NCI-H345 (cell line): ENCODE data around the gene PSMC1.

Source experiments
- DNase-seq: peaks from one replicate; lab custom pipeline; 2025; lab: John Stamatoyannopoulos, UW

The PSMC1 gene

DNA sequence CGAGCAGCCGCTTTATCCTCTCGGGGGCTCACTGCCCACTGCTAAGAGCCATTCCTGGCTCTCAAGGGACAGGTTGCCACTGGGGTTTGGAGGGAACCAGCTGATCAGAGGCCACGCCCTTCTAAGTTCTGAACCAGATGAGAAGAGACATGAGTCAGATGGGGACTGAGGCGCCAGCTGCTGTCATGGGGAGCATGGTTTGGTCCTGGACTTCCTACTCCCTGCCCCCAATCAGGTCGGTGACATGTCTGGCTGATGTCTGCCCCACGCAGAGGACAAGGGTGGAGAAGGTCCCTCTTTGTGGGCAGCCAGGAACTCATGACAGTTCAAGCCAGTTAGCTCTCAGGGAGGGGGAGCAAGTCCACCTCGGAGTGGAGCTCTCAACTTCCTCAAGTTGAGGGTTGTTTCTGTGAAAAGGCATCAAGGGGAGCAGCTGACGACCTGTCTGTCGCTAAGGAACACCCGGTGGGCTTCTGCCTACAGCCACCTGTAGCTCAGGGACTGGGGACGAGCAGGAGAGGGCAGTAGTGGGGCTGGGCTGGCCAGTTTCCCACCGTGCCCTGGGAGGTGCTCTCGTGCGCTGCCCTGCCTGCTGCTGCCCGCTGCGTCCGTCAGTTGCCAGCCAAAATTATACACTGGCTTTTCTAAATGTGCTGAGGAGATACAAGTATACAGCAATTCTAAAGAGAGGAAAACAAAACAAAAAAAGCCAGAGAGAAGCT is 20.5 kb downstream of the PSMC1 start:
- DNase-seq, result no peak

DNA sequence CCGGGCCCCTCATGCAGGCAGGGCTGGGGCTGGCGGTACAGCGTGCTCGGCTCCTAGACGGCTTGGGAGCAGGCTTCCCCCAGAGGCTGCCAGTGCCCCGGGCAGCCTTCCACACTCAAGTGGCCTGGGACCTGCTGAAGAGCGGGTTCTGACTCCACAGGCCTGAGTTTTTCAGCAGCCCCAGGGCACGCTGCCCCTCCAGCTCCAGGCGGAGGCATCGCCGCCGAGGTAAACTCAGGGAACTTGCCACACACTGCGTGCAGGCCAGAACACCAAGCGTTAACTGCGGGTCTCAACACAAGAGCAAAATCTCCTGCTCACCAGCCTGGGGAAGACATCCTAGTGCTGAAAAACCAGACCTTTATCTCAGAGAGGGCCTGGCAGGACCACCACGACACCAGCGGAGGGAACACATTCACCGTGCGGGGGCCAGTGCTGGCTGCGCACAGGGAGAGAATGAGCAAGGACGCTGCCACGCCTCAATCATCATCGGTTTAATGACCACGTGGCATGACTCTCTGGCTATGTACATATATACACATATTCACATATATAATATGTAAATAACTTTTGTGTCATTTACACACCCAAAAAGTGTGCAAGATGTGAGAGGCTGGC is 21.3 kb downstream of the PSMC1 start:
- DNase-seq, result no peak

DNA sequence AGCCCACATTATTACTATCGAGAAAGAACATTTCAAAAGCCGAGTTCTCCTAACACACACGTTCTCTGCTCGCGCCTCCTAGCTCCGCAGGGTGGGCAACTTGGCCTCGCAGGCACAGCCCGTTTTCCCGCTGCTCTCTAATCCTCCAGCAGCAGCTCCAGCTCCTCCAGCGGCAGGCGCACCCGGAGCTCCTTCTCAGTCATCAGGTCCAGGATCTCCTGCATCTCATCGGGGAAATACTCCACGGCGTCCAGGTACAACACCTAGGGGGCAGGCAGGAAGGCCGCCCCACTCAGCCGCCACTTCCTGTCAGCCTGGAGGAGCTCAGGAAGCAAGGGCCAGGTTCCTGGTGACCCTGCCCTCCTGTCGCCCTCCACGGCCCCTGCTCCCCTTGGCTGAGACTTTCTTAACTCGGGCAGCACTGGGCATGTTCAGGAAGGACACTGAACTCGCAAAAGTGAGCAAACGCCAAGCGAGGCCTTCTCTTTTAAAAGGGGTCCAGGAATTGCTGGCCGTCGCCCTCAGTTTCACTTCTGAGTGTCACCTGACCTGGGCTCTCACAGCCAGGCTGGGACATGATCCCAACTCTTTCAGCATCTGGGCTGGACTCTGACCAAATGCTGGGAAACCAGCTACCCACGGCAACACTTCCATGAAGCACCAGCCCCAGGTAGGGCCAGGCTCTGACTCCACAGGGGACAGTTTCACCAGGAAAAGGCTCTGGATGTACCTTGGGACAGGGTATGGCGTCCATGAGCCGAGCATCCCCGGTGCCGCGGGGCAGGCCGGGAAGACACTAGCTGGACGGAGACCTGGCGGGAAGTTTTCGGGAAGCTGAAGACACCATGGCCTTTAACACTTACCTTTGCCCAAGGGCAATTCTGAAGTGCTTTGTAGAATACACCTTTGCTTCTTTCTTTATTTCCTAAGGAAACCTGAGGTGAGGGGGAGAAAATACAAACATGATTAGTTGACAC is 22.1 kb downstream of the PSMC1 start:
- DNase-seq, result no peak

DNA sequence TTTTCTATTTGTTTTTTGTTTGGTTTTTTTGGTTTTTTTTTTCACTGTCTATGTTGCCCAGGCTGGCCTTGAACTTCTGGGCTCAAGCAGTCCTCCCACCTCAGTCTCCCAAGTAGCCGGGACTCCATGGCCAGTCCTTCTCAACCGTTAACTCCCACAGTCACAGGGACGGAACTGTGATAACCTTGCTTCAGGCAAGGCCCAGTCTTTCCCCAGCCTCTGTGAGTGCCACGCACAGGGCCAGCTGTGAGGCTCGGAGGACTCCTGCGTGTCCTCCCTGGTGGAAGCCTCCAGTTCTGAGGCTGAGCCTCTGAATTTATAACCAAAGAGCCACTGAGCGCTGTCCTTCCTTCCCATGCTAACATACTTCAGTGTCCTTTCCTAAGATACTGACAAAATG is 23.7 kb downstream of the PSMC1 start:
- no peak for DNase-seq

DNA sequence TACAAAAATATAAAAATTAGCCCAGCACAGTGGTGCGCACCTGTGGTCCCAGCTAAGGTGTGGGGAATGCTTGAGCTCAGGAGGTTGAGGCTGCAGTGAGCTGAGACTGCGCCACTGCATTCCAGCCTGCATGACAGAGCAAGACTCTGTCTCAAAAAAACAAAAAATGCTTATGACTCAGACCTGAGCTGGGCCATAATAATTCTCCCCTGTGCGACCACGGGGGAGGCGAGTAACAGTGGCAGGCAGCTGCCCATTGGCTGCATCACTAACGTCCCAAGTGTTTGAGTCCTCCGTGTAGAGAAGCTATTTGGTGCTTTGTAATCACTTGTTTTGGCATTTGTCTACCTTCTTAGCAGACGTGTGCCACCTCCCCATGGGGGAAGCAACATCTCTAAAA is 24.9 kb downstream of the PSMC1 start:
- DNase-seq, result no peak

DNA sequence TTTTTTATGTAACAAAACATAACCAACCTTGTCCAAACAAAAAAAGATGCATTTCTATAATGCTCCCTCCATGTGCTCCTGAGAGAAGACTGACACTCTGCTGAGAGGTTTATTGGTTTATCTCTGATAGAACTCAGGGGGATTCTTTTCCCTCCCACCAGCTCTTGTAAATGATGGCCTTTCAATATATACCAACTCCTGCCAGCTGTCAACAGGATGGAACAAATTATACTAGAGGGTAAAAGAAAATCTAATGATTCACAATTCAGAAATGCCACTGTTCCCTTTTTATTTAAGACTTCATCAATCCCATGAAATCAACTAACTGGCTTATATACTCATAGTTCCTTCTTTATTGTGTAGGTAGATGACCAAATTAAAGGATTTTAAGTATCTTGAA is 25.4 kb downstream of the PSMC1 start:
- no peak for DNase-seq

DNA sequence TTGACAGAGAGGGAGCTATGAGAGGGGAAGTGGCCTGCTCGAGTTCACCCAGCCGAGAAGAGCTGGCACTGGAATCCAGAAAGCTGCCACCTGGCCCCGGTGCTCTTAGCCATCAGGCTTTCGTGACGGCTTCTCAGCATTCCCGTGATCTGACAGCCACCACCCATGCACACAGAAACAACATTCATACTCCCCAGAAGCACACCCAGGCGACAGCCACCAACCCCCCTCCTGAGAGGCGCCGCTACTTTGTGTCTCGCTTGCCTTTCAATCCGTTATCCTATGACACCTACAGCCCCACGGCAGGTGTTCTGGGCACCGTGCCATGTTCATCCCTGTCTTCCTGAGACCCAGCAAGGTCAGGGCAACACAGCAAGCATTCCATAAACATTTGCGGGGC is 31.4 kb downstream of the PSMC1 start:
- peak; percentile 32 for DNase-seq

DNA sequence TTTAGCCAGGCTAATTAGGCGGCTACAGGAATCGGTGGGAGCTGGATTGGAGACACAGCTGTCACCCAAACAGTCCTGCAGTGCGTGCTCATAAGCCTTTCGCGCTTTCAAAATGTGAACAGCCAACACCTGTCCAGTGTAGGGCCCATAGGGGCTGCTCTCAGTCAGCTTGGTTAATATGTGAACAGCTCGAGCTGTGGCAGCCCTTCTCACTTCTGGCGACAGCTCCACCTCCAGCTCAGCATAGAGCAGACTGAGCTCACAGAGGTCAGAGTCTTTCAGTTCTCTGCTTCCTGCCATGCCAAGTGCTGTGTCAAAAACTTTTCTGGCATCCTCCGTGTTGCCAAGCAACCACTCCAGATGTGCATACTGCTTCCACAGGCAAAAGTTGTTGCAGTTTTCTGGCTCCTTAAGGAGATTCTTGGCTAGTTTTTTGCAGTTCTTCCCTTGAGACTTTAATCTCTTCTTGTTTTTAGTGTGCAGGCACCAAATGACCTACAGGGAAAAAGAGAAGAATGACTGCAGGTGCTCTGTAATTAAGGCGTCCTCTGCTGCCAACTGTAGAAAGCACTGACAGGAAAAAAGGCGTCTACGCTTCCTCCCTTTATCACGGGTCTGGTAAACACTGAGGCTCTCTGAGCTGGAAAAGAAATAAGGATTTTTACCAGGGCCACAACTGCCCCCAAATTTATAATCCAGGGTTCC is 32.5 kb downstream of the PSMC1 start:
- no peak for DNase-seq

DNA sequence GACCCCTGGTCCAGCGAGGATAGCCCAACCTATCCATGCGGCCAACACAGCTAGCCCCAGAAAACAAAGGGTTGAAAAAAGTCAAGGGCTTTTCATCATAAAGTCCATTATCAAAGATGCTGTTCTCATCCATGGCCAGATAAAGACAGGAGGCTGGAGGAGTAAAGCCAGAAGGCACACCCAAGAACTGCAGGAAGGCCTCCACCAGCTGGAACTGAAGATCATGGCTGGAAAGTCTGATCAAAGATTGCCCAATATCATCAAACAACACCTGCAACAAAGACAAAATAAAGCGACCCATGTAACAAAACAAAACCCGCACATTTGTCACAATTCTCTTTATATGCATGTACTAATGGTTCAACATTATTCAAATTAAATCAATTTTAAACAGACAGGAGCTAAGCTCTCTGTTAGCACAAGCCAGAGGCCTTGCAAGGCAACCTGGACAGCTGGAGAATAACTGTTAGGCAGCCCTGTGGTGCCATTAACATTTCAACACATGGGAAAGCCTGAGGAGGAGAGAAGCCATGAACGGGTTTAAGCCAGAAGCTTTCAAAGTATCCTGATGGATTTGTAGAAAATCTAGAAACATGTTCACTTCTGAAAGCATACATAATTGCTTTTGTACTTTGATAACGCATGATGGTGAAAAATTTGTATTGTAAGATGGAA is 34.1 kb downstream of the PSMC1 start:
- no peak for DNase-seq

DNA sequence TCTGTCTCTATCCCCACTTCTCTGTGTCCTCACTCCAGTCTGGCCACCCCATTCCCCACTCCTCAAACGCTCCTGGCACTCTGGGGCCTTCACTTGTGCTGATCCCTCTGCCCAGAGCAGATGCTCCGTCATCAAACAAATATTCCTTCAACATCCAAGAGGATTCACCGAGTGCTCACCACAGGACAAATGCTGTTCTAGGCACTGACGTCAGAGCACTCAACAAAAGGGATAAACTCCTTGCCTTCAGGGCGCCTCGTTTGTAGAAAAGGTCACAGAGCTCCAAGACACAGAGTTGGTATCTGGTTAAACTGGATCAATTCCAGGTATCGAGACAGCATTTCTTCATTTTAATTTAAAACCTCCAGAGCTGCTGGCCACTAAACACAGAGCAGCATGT is 35.3 kb downstream of the PSMC1 start:
- DNase-seq, result no peak

DNA sequence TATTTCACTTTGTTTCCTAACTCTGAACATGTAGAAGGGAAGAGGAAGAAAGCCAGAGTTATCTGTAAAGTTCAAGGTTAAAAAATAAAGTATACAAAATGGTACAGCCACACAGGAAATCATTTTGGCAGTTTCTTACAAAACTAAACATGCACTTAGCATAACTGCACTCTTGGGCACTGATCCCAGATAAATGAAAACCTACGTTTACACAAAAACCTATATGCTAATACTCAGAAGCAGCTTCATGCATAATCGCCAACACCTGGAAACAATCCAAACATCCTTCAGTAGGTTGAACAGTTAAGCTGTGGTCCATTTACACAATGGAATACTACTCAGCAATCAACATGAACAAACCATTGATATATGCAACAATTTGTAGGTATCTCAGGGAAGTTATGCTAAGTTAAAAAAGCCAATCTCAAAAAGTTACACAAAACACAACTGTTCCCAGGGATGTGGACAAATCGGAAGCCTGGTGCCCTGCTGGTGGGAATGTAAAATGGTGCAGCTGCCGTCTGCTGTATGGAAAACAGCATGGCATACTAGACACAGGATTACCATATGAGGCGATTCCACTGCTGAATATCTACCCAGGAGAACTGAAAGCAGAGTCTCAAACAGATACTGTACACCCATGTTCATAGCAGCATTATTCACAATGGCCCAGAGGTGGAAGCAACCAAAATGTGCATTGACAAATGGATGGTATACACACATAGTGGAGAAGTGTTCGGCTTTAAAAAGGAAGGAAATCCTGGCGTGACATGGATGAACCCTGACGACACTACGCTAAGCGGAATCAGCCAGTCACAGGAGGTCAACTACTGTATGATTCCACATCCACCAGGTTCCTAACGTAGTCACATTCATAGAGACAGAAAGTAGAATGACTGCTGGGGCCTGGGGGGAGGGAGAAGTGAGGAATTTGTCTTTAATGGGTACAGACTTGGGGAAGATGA is 37.7 kb downstream of the PSMC1 start:
- peak; percentile 20 for DNase-seq

DNA sequence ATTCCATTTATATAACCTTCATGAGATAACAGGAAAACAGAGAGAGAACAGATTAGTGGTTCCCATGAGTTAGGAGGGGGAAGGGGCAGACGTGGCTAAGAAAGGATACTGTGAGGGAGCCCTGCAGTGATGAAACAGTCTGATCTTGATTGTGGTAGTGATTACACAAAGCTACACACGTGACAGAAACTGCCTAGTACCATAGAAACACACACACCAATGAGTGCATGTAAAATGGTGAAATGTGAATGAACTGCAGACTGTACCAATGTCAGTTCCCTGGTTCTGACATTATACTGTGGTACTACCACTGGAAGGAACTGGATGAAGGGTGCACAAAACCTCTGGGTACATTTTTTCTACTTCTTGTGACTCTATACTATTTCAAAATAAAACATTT is 38.5 kb downstream of the PSMC1 start:
- no peak for DNase-seq

DNA sequence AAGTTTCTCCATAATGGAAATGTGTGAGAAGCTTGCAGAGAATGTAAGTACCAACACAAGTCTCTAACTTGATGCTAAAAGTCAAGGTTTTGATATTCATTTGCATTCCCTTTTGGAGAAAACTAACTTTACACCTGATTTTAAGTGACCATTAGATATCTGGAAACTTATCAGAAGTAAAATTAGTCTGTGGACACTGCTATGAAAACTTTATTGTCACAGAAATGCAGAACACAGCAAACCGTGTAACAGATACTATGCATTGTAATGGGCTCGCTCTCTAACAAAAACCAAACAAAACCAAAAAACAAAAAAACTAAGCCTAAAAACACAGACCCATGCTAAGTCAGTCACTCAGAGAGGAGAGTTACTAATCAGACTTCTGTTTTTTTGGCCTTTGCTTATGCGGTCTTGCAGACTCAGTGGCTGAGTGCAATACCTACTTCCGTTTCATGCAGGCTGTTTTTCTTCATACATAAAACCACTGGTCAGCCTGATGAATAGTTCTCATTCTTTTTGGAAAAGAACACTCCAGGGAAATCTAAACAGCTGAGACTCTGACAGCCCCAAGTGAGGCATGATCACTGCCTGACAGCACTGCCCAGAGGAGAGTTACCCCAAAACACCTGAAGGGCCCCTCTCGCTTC is 39.6 kb downstream of the PSMC1 start:
- no peak for DNase-seq

DNA sequence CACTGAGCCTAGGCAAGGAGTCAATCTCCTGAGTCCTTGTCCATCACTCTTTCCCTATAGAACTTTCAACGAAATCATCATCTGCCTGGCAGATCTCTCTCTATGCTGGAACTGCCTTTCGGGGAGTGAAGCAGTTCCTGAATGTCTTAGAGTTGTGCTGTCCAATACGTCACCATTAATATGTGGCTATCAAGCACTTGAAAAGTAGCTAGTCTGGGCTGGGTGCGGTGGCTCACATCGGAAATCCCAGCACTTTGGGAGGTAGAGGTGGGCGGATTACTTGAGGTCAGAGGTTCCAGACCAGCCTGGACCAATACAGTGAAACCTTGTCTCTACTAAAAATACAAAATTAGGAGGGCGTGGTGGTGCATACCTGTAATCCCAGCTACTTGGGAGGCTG is 40.3 kb downstream of the PSMC1 start:
- DNase-seq, result no peak

DNA sequence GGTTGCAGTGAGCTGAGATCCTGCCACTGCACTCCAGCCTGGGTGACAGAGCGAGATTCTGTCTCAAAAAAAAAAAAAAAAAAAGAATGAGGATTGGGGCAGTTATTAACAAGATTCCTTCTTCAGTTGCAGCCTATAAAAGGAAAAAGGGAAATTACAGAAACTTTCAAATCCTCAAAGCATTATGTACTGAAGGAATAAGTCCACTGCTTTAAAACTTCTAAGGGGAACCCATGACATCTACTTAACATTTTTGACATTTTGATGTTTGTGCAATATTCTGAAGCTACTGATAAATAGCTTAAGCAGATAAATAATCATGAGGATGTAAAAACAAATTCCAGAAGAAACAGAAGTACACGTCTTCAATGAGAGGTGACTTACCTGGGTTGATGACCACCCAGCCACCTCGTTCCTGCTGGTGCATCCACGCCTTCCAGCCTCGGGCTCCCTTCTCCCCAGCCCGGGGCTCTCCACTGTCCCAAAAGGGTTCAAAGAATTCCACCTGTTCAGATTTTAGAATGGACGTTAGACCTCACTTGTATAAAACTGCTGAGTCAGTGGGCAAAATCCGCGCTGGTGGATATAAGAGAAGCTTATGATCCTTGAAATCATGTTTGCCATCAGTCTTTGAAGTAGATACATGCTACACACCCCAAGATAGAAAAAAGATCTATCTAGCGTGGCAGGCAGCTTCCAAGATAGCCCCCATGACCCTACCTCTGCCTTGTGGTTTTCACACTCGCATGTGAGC is 41.7 kb downstream of the PSMC1 start:
- no peak for DNase-seq

DNA sequence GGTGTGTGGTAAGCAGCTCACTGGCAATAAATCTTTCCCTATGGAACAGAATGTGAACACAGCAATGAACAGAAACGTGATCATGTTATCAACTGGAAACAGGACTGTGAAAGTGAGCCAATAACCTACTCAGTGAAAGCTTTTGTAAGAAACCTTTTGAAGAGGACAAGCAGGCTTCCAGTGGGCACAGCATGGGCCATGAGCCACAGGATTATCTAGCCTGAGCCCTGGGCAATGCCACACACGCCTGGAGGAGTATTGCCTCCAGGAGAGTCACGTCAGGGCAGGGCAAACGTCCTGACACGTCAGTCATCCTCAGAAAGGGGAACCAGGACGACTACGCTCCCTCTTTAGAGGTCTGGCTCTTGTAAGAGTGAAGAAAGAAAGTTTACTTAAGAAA is 43.1 kb downstream of the PSMC1 start:
- DNase-seq, result no peak

DNA sequence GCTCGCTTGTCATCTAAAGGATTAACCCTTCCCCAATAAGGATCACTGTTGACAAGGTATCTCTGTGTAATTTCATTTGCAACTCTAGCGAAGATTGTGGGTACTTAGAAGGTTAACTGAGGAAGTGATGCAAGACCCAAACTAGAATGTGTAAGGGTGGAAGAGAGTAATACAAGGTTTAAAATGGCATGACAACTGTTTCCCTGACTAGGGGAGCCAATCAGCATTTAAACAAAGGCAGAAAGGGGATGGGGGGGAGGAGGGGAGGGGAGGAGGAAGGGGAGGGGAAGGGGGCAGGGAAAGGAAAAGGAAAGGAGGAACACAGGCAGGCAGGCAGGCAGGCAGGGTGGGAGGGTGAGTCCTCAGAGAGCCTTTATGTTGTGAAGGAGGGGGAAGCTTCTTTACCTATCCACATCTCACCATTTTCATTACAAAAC is 44.3 kb downstream of the PSMC1 start:
- no peak for DNase-seq

DNA sequence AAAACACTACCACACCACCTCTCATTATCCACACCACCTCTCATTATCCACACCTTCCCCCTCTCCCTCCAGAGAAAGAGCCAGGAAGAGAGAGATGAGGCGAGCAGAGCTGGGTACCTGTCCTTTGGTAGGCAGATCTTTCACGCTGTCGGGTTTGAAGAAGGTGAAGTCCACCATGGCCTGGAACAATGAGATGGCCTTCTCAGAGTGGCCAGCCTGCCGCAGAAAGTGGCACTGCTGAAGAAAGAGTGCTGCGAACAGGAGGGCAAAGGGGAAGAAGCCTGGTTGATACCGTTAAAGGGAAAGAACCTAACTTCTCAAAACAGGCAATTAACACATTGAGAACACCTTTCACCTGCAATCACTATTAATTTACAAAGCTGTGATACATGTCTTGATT is 44.8 kb downstream of the PSMC1 start:
- no peak for DNase-seq

DNA sequence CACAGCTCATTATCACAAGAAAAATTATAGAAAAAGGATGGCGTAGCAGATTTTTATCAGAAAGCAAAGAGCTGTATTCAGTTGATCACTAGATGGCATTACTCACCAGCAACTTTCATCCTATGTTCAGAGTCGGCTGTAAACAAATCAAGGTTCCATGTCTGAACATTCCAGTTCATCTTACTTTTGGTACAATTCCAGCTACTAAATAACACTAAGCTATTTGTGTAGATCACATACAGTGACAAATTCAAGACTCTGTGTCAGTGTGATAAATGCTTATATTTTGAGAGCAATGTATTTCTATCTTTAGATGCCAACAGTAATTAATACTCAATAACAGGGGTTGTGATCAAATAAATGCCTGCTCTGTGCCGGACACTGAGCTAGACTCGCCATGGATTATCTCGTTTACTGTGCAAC is 45.3 kb downstream of the PSMC1 start:
- DNase-seq, result peak; percentile 31
